Measurements from ENCODE around the gene ANKRD24.

DNA sequence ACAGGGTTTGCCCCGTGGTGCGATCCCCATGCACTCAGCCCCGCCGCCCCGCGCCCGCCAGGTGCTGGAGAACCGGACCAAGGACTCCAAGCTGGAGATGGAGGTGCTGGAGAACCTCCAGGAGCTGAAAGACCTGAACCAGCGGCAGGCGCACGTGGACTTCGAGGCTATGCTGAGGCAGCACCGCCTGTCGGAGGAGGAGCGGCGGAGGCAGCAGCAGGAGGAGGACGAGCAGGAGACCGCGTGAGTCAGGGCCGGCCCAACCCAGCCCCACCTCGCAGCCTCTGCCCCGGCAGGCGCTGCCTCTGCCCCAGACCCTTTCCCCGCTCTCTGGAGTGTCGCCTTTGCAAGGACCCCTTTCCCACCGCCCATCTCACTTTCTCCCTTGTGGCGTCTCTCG lies 75.7 kb downstream of the ANKRD24 start:
- TF ChIP-seq, protein P1, sequence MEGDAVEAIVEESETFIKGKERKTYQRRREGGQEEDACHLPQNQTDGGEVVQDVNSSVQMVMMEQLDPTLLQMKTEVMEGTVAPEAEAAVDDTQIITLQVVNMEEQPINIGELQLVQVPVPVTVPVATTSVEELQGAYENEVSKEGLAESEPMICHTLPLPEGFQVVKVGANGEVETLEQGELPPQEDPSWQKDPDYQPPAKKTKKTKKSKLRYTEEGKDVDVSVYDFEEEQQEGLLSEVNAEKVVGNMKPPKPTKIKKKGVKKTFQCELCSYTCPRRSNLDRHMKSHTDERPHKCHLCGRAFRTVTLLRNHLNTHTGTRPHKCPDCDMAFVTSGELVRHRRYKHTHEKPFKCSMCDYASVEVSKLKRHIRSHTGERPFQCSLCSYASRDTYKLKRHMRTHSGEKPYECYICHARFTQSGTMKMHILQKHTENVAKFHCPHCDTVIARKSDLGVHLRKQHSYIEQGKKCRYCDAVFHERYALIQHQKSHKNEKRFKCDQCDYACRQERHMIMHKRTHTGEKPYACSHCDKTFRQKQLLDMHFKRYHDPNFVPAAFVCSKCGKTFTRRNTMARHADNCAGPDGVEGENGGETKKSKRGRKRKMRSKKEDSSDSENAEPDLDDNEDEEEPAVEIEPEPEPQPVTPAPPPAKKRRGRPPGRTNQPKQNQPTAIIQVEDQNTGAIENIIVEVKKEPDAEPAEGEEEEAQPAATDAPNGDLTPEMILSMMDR (IDR thresholded peaks at IDR 0.05): no peak
- no peak for TF ChIP-seq POLR2AphosphoS5 (IDR thresholded peaks at IDR 0.05)
- no peak for TF ChIP-seq POLR2A (IDR thresholded peaks at IDR 0.05)
- TF ChIP-seq EP300 (IDR thresholded peaks at IDR 0.05): no peak
